H1 (cell line): ENCODE results near the gene AP1S3. TPM values are rescaled to one million over a fixed set of nuclear protein-coding genes. Genes with fewer than 3 reads are reported as not detected.

ENCODE experiments used
- CTCF ChIA-PET: fragments of 300-600 bp; sonication (Branson Sonifier 250); formaldehyde crosslinking; loops from one replicate; lab custom pipeline; 2021; ENCODE audit not compliant: partially characterized antibody; lab: Charles Lee
- POLR2A ChIA-PET: fragments of 300-600 bp; sonication (Branson Sonifier 250); formaldehyde crosslinking; loops from one replicate; lab custom pipeline; 2021; ENCODE audit warnings: inconsistent platforms; ENCODE audit not compliant: partially characterized antibody; lab: Charles Lee
- DNase-seq, 2 experiments: peaks; one replicate each; pipeline versions ENCODE4 v3.0.0 to v3.0.0-alpha.2; 2010 to 2022; ENCODE audit warnings: low spot score in 2 of 2, low read depth in 1 of 2, mixed read lengths in 1 of 2
- FAIRE-seq: peaks from 2 replicates; lab custom pipeline; 2011; peaks lifted over from hg19 to GRCh38; lab: Jason Lieb, UNC
- H2AFZ ChIP-seq: 2 replicates; pipeline ENCODE4 v1.8.1; 2012; ENCODE audit warnings: low read length, inconsistent platforms
- H2AK5ac ChIP-seq: 2 replicates; pipeline ENCODE4 v1.6.1; 2013; ENCODE audit warnings: low read depth, low read length
- H2BK120ac ChIP-seq: replicated peaks from 2 replicates; pipeline ENCODE3; 2013; ENCODE audit warnings: low read depth, low read length, inconsistent platforms
- H2BK12ac ChIP-seq: 2 replicates; pipeline ENCODE4 v1.6.1; 2013; ENCODE audit warnings: low read depth, low read length
- H2BK15ac ChIP-seq: 2 replicates; pipeline ENCODE4 v1.6.1; 2013; ENCODE audit warnings: low read length
- H2BK20ac ChIP-seq: 2 replicates; pipeline ENCODE4 v1.6.1; 2013; ENCODE audit warnings: low read length
- H2BK5ac ChIP-seq: 2 replicates; pipeline ENCODE4 v1.6.1; 2013; ENCODE audit warnings: low read depth, low read length
- H3K14ac ChIP-seq: 2 replicates; pipeline ENCODE4 v1.6.1; 2013; ENCODE audit warnings: inconsistent platforms; ENCODE audit not compliant: insufficient read length
- H3K18ac ChIP-seq: 2 replicates; pipeline ENCODE4 v1.6.1; 2013; ENCODE audit warnings: low read length; ENCODE audit errors: extremely low read depth
- H3K23ac ChIP-seq: 2 replicates; pipeline ENCODE4 v1.6.1; 2013; ENCODE audit warnings: inconsistent platforms; ENCODE audit not compliant: insufficient read length
- H3K23me2 ChIP-seq: 2 replicates; pipeline ENCODE4 v1.6.1; 2013; ENCODE audit warnings: low read depth, low read length
- H3K27ac ChIP-seq: 2 replicates; pipeline ENCODE4 v1.6.1; 2011; ENCODE audit warnings: low read depth, low read length, inconsistent platforms
- H3K27me3 ChIP-seq, 4 experiments: replicated peaks in 1 of 4; 1 replicate in 1 of 4; 2 replicates in 3 of 4; pipeline versions ENCODE4 v1.6.1 to v1.8.1; 2011 to 2013; ENCODE audit warnings: low read length in 3 of 4, mild to moderate bottlenecking in 3 of 4, inconsistent platforms in 2 of 4, mixed read lengths in 2 of 4, moderate library complexity in 1 of 4; ENCODE audit not compliant: control insufficient read depth in 3 of 4, insufficient read depth in 3 of 4; ENCODE audit errors: extremely low read depth in 1 of 4
- H3K36me3 ChIP-seq, 4 experiments: 2 replicates each; pipeline versions ENCODE4 v1.6.1 to v1.8.1; 2011 to 2013; ENCODE audit warnings: mild to moderate bottlenecking in 4 of 4, low read length in 3 of 4, moderate library complexity in 2 of 4, control low read depth in 1 of 4, inconsistent platforms in 1 of 4; ENCODE audit not compliant: insufficient read depth in 4 of 4, control insufficient read depth in 2 of 4
- H3K4ac ChIP-seq: replicated peaks from 2 replicates; pipeline ENCODE3; 2013; ENCODE audit warnings: low read length, low read depth, mixed read lengths, inconsistent platforms; ENCODE audit not compliant: insufficient read length
- H3K4me1 ChIP-seq, 4 experiments: replicated peaks in 1 of 4; 1 replicate in 1 of 4; 2 replicates in 3 of 4; pipeline versions ENCODE4 v1.6.1 to v1.8.1; 2011 to 2013; ENCODE audit warnings: low read length in 3 of 4, inconsistent platforms in 2 of 4, mixed read lengths in 1 of 4; ENCODE audit not compliant: insufficient read depth in 4 of 4, control insufficient read depth in 3 of 4
- H3K4me2 ChIP-seq, 2 experiments: 2 replicates each; pipeline versions ENCODE4 v1.6.1 to v1.8.1; 2011 to 2013; ENCODE audit warnings: low read depth in 2 of 2, low read length in 2 of 2, control low read depth in 1 of 2, inconsistent platforms in 1 of 2, mild to moderate bottlenecking in 1 of 2; ENCODE audit not compliant: insufficient read depth in 1 of 2
- H3K4me3 ChIP-seq, 4 experiments: fragments of 200-600, 300-600 bp in 1 of 4; sonication (generic), shearing (Covaris generic), sonication (Bioruptor Twin) in 1 of 4; 2 replicates each; pipeline versions ENCODE4 v1.5.1 to v1.8.1; 2011 to 2016; ENCODE audit warnings: low read length in 4 of 4, low read depth in 3 of 4, control low read depth in 2 of 4, inconsistent platforms in 2 of 4, mild to moderate bottlenecking in 2 of 4, mixed read lengths in 1 of 4, moderate library complexity in 1 of 4; ENCODE audit not compliant: insufficient read depth in 2 of 4; ENCODE audit errors: extremely low read depth in 1 of 4
- H3K56ac ChIP-seq: replicated peaks from 2 replicates; pipeline ENCODE3; 2013; ENCODE audit warnings: low read depth, mild to moderate bottlenecking, mixed read lengths, low read length, inconsistent platforms; ENCODE audit not compliant: insufficient read length
- H3K79me1 ChIP-seq: 2 replicates; pipeline ENCODE4 v1.6.1; 2013; ENCODE audit warnings: low read depth, low read length, control low read depth
- H3K79me2 ChIP-seq, 2 experiments: 2 replicates each; pipeline versions ENCODE4 v1.6.1 to v1.8.1; 2012 to 2013; ENCODE audit warnings: low read length in 2 of 2, mild to moderate bottlenecking in 2 of 2, inconsistent platforms in 1 of 2; ENCODE audit not compliant: insufficient read depth in 2 of 2, control insufficient read depth in 1 of 2
- H3K9ac ChIP-seq, 4 experiments: replicated peaks in 1 of 4; 1 replicate in 1 of 4; 2 replicates in 3 of 4; pipeline versions ENCODE4 v1.6.1 to v1.8.1; 2011 to 2013; ENCODE audit warnings: low read depth in 3 of 4, low read length in 3 of 4, control low read depth in 2 of 4, mild to moderate bottlenecking in 2 of 4, moderate library complexity in 2 of 4, inconsistent platforms in 1 of 4; ENCODE audit errors: extremely low read depth in 1 of 4
- H3K9me3 ChIP-seq, 2 experiments: 2 replicates each; pipeline versions ENCODE4 v1.6.1 to v1.8.1; 2012 to 2013; ENCODE audit warnings: mild to moderate bottlenecking in 2 of 2, moderate library complexity in 2 of 2, control low read depth in 1 of 2, inconsistent platforms in 1 of 2, low read depth in 1 of 2, low read length in 1 of 2, mixed read lengths in 1 of 2; ENCODE audit not compliant: insufficient read depth in 2 of 2
- H4K20me1 ChIP-seq, 2 experiments: replicated peaks in 1 of 2; 2 replicates each; pipeline versions ENCODE3 to v1.8.1; 2011 to 2013; ENCODE audit warnings: inconsistent platforms in 2 of 2, low read length in 2 of 2, mild to moderate bottlenecking in 1 of 2; ENCODE audit not compliant: insufficient read depth in 2 of 2, control insufficient read depth in 1 of 2
- H4K5ac ChIP-seq: 2 replicates; pipeline ENCODE4 v1.6.1; 2013; ENCODE audit warnings: low read length, low read depth, mixed read lengths, inconsistent platforms; ENCODE audit not compliant: insufficient read length
- H4K8ac ChIP-seq: 2 replicates; pipeline ENCODE4 v1.8.0; 2013; ENCODE audit warnings: mild to moderate bottlenecking, moderate library complexity, low read length, inconsistent platforms; ENCODE audit not compliant: insufficient read depth; ENCODE audit errors: extremely low read depth
- H4K91ac ChIP-seq: replicated peaks from 2 replicates; pipeline ENCODE3; 2013; ENCODE audit warnings: low read length, mixed read lengths, inconsistent platforms; ENCODE audit not compliant: insufficient read length
- ATF2 ChIP-seq: IDR thresholded peaks from 2 replicates; pipeline ENCODE4 v1.6.1; 2012; ENCODE audit warnings: low read length, inconsistent platforms
- ATF3 ChIP-seq: IDR thresholded peaks from 2 replicates; pipeline ENCODE4 v1.6.1; 2011; ENCODE audit warnings: low read depth, mild to moderate bottlenecking, low read length; ENCODE audit not compliant: insufficient read depth
- BRCA1 ChIP-seq: IDR thresholded peaks from 2 replicates; pipeline ENCODE4 v1.6.1; 2012; ENCODE audit warnings: low read depth, low read length, improper control_type of control experiment
- CREB1 ChIP-seq: IDR thresholded peaks from 2 replicates; pipeline ENCODE4 v1.6.1; 2012; ENCODE audit warnings: inconsistent platforms
- FOSL1 ChIP-seq: IDR thresholded peaks from 2 replicates; pipeline ENCODE4 v1.6.1; 2011; ENCODE audit warnings: mild to moderate bottlenecking, low read depth, low read length, moderate library complexity; ENCODE audit not compliant: insufficient read depth
- JUN ChIP-seq: IDR thresholded peaks from 2 replicates; pipeline ENCODE4 v1.6.1; 2011; ENCODE audit warnings: low read depth, mild to moderate bottlenecking, improper control_type of control experiment, low read length
- MAX ChIP-seq: IDR thresholded peaks from 2 replicates; pipeline ENCODE4 v1.6.1; 2012; ENCODE audit warnings: inconsistent platforms
- POLR2AphosphoS5 ChIP-seq: IDR thresholded peaks from 2 replicates; pipeline ENCODE4 v1.6.1; 2011; ENCODE audit warnings: low read depth, low read length
- RXRA ChIP-seq: IDR thresholded peaks from 2 replicates; pipeline ENCODE4 v1.6.1; 2011; ENCODE audit warnings: low read depth, mild to moderate bottlenecking, low read length, moderate library complexity; ENCODE audit not compliant: insufficient read depth
- SRF ChIP-seq: IDR thresholded peaks from 2 replicates; pipeline ENCODE4 v1.6.1; 2011; ENCODE audit warnings: mild to moderate bottlenecking, low read depth, low read length, moderate library complexity
- TAF7 ChIP-seq: optimal IDR thresholded peaks from 2 replicates; pipeline ENCODE3; 2011; ENCODE audit warnings: low read depth, mild to moderate bottlenecking, inconsistent platforms, low read length, moderate library complexity, borderline replicate concordance
- TEAD4 ChIP-seq: IDR thresholded peaks from 2 replicates; pipeline ENCODE4 v1.6.1; 2012; ENCODE audit warnings: low read depth, low read length, inconsistent platforms, mixed read lengths
- WGBS, 2 experiments: shearing (Covaris generic) in 1 of 2; methylation state at CpG; one replicate each; pipeline versions ENCODE4 v1.1.6 to v1.1.7; 2013 to 2015; ENCODE audit warnings: low lambda C conversion rate in 2 of 2, mixed read lengths in 2 of 2, inconsistent platforms in 1 of 2, low coverage in 1 of 2, missing lambda C conversion rate in 1 of 2; ENCODE audit not compliant: insufficient replicate concordance in 2 of 2, insufficient coverage in 1 of 2, insufficient read length in 1 of 2; ENCODE audit errors: extremely low coverage in 1 of 2, missing lambda C conversion rate in 1 of 2; 5-methylcytosine and 5-hydroxymethylcytosine counted together
- polyA plus RNA-seq, 7 experiments: library from polyadenylated mRNA; depleted of rRNA in 3 of 7; stranded (reverse) in 5 of 7; unstranded in 2 of 7; fragments of >200 nt in 5 of 7; fragments of 200-250 nt in 2 of 7; gene quantifications; 1 replicate in 5 of 7; 2 replicates in 1 of 7; 4 replicates in 1 of 7; pipeline versions ENCODE4 v1.2.1 to v1.2.3, GENCODE V29; 2011 to 2013; ENCODE audit warnings: missing spikeins in 2 of 7, mixed read lengths in 2 of 7
- total RNA-seq: library from RNA; stranded (reverse); fragmentation: NEBNext Ultra II Directional; extraction: Animal tissue kit (Norgen Biotek cat#: 25700); gene quantifications from 2 replicates; pipeline ENCODE4 v1.2.1, GENCODE V29; 2021

The AP1S3 gene
- total and polyA plus RNA-seq, 2 of the 8 experiments (the other 6 are each of a cell fraction or from before 2014, with no cell fraction given), result 3.9 to 20.2 TPM

GRCh38 chr2:223786943-223787342, 50.4 kb downstream of the AP1S3 start:
- Histone ChIP-seq H2BK15ac (no peak overlapping the region), H3K79me1 (peaks cover 2% of the 10 kb centered on the region; the same call in 1 of the 2 replicates), H2BK12ac (no peak overlapping the region), H2AFZ (no peak overlapping the region), H3K27me3 (no peaks in the 10 kb centered on the region), H3K14ac (no peak overlapping the region), H3K27ac (no peak overlapping the region), H3K23ac (no peak overlapping the region), H3K9me3 (no peaks in the 10 kb centered on the region), H3K36me3 (no peaks in the 10 kb centered on the region), H2AK5ac (no peak overlapping the region), H3K56ac (no peak overlapping the region), H3K9ac (no peak overlapping the region), H3K18ac (no peak overlapping the region), H2BK120ac (no peak overlapping the region), H3K4me2 (no peak overlapping the region), H4K8ac (no peak overlapping the region), H3K4me3 (no peak overlapping the region), H2BK5ac (no peak overlapping the region), H4K91ac (no peak overlapping the region), H3K23me2 (no peaks in the 10 kb centered on the region), H2BK20ac (no peak overlapping the region), H4K20me1 (no peaks in the 10 kb centered on the region), H3K4me1 (peaks cover 0 to 5% (median under 1%) of the 10 kb centered on the region in 4 experiments; a peak in 1 of 7 replicates), H3K4ac (no peak overlapping the region), H3K79me2 (peaks cover 0 to 13% of the 10 kb centered on the region in 2 experiments; a peak in 1 of 4 replicates), H4K5ac (no peak overlapping the region)
- FAIRE-seq (no peak), DNase-seq (no peak)
- POLR2A ChIA-PET, result no interaction called here
- 85% methylated on average over 4 of the region's 4 CpGs; no CpG with 5 or more reads in 1 of the 2 experiments for WGBS, 2 experiments
- CTCF ChIA-PET, result interaction anchor here (0.7 to 2.6 kb wide), 5 partner anchors 10 to 71 kb away, joined by 3 to 13 read pairs (median 3); no protein-coding TSS in a partner anchor
- TF ChIP-seq ATF2 (no peak), FOSL1 (no peak), TEAD4 (no peak), CREB1 (no peak), ATF3 (no peak), JUN (no peak), TAF7 (no peak), SRF (no peak), MAX (no peak), POLR2AphosphoS5 (no peak), BRCA1 (no peak), RXRA (no peak)
